ENCODE results near the gene PTPN14. TPM values are rescaled to one million over a fixed set of nuclear protein-coding genes. Genes with fewer than 3 reads are reported as not detected.
"Not testable (repeated sequence)": the region's sequence is repeated elsewhere in the genome, so short reads cannot be mapped to it uniquely, and the experiment has no call there.

The PTPN14 gene
- total RNA-seq, 1 experiment from 2014 or later, result 209 TPM

DNA sequence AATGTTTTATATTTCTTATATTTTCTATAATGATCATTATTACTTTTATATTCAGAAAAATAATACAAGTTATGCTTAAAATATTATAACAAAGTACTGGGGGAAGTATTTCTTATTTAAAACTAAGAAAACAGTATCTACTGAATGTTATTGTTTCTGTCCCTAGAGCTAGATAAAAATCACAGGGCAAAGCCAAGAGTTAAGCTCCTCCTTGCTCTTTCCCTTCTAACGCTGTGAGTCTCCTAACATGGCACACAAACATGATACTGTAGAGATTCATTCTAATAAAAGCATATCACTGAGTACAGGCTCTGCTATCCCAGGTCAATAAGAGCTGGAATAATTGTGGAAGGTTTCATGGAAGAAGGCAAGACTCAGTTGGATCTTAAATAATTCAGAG is 53.4 kb downstream of the PTPN14 start:
- ChIA-PET POLR2A (interaction anchor here (1.1 to 1.3 kb wide), 2 partner anchors 51 to 54 kb away, joined by 3 read pairs; partner anchors contain the start of gene PTPN14), CTCF (no interaction called here)
- ATAC-seq, result no peak
- no TSS peak for BruUV-seq (replicated peaks)
- intact Hi-C loops (cut with micrococcal nuclease; ENCODE audit: unreplicated experiment), result no loop called here
- Histone ChIP-seq H3K9me3 (ENCODE audit: control insufficient read depth, insufficient read depth, low read depth, low read length) (no peaks in the 10 kb centered on the region), H3K27me3 (ENCODE audit: control insufficient read depth, insufficient read depth, low read length) (no peaks in the 10 kb centered on the region), H3K4me3 (ENCODE audit: low read depth in 2 of 2, low read length in 2 of 2) (no peak overlapping the region), H3K36me3 (ENCODE audit: control insufficient read depth, insufficient read depth, low read length) (no peaks in the 10 kb centered on the region; the same call in 1 of the 2 replicates), H3K27ac (ENCODE audit: low read length) (peak overlapping the region; percentile 98), H3K4me1 (ENCODE audit: control insufficient read depth, insufficient read depth, low read length) (peaks cover 97% of the 10 kb centered on the region)
- no peak for DNase-seq (ENCODE audit: low read depth, low spot score)
- in situ Hi-C loops (cut with HindIII; ENCODE audit: low pct_unique_long_range_greater_than_20kb, low sequenced_read_pairs), result no loop called here
- TF ChIP-seq CTCF (IDR thresholded peaks at IDR 0.05) (no peak), REST (IDR thresholded peaks at IDR 0.05; ENCODE audit: insufficient read depth in 1 of 2, low read depth in 2 of 2, low read length in 1 of 2) (no peak), TCF7L2 (IDR thresholded peaks at IDR 0.05; ENCODE audit: low read depth, low read length) (no peak), SIN3A (IDR thresholded peaks at IDR 0.05; ENCODE audit: borderline replicate concordance, insufficient read depth, low read depth, low read length) (no peak)

GRCh38 chr1:214496126-214496525 is 55.3 kb downstream of the PTPN14 start:
- ChIA-PET CTCF (no interaction called here), POLR2A (interaction anchor here (0.6 to 1.4 kb wide), 3 partner anchors 11 to 45 kb away, joined by 3 to 10 read pairs (median 5); no protein-coding TSS in a partner anchor)
- Histone ChIP-seq H3K27ac (ENCODE audit: low read length) (peak overlapping the region; percentile 98), H3K4me3 (ENCODE audit: low read depth in 2 of 2, low read length in 2 of 2) (peak overlapping the region in 1 of 2 experiments; percentile 25; a peak in 2 of 4 replicates), H3K4me1 (ENCODE audit: control insufficient read depth, insufficient read depth, low read length) (peaks cover 99% of the 10 kb centered on the region), H3K36me3 (ENCODE audit: control insufficient read depth, insufficient read depth, low read length) (no peaks in the 10 kb centered on the region; the same call in 1 of the 2 replicates), H3K9me3 (ENCODE audit: control insufficient read depth, insufficient read depth, low read depth, low read length) (no peaks in the 10 kb centered on the region), H3K27me3 (ENCODE audit: control insufficient read depth, insufficient read depth, low read length) (no peaks in the 10 kb centered on the region)
- BruUV-seq (replicated peaks), result no TSS peak
- in situ Hi-C loops (cut with HindIII; ENCODE audit: low pct_unique_long_range_greater_than_20kb, low sequenced_read_pairs), result no loop called here
- no peak for TF ChIP-seq SIN3A (IDR thresholded peaks at IDR 0.05; ENCODE audit: borderline replicate concordance, insufficient read depth, low read depth, low read length)
- peak; percentile 69 for TF ChIP-seq POLR2AphosphoS5 (IDR thresholded peaks at IDR 0.05; ENCODE audit: low read depth, low read length)
- ATAC-seq (peak; percentile 84), DNase-seq (ENCODE audit: low read depth, low spot score) (no peak)
- intact Hi-C loops (cut with micrococcal nuclease; ENCODE audit: unreplicated experiment), result no loop called here

- TF ChIP-seq CTCF (IDR thresholded peaks at IDR 0.05) (no peak), POLR2AphosphoS5 (IDR thresholded peaks at IDR 0.05; ENCODE audit: low read depth, low read length) (peak; percentile 30; the same call in 1 of the 2 replicates), TCF7L2 (IDR thresholded peaks at IDR 0.05; ENCODE audit: low read depth, low read length) (no peak)
- peaks cover 95% of the 10 kb centered on the region for H3K4me1 ChIP-seq (ENCODE audit: control insufficient read depth, insufficient read depth, low read length)
- intact Hi-C loops (cut with micrococcal nuclease; ENCODE audit: unreplicated experiment) (no loop called here), in situ Hi-C loops (cut with HindIII; ENCODE audit: low pct_unique_long_range_greater_than_20kb, low sequenced_read_pairs) (no loop called here)
- no peaks in the 10 kb centered on the region for H3K27me3 ChIP-seq (ENCODE audit: control insufficient read depth, insufficient read depth, low read length)
- no peaks in the 10 kb centered on the region for H3K9me3 ChIP-seq (ENCODE audit: control insufficient read depth, insufficient read depth, low read depth, low read length)
- BruUV-seq (replicated peaks), result no TSS peak
- ATAC-seq (peak; percentile 39), DNase-seq (ENCODE audit: low read depth, low spot score) (no peak)
- CTCF ChIA-PET, result no interaction called here
- POLR2A ChIA-PET, result interaction anchor here (0.5 to 0.6 kb wide), 2 partner anchors 53 to 57 kb away, joined by 3 to 5 read pairs; partner anchors contain the start of gene PTPN14
- no peak overlapping the region for H3K4me3 ChIP-seq (ENCODE audit: low read depth in 2 of 2, low read length in 2 of 2)
- H3K36me3 ChIP-seq (ENCODE audit: control insufficient read depth, insufficient read depth, low read length), result no peaks in the 10 kb centered on the region; the same call in 1 of the 2 replicates
- H3K27ac ChIP-seq (ENCODE audit: low read length), result peak overlapping the region; percentile 98
These were observed 56.7 kb downstream of the PTPN14 start for GRCh38 chr1:214494706-214495105.

GRCh38 chr1:214494179-214494578 is 57.2 kb downstream of the PTPN14 start:
- BruUV-seq (replicated peaks); intact Hi-C loops (cut with micrococcal nuclease; ENCODE audit: unreplicated experiment); DNase-seq (ENCODE audit: low read depth, low spot score); H3K27me3 ChIP-seq (ENCODE audit: control insufficient read depth, insufficient read depth, low read length); H3K4me3 ChIP-seq (ENCODE audit: low read depth in 2 of 2, low read length in 2 of 2); CTCF ChIA-PET; in situ Hi-C loops (cut with HindIII; ENCODE audit: low pct_unique_long_range_greater_than_20kb, low sequenced_read_pairs); H3K9me3 ChIP-seq (ENCODE audit: control insufficient read depth, insufficient read depth, low read depth, low read length); H3K36me3 ChIP-seq (ENCODE audit: control insufficient read depth, insufficient read depth, low read length): not testable (repeated sequence)
- POLR2A ChIA-PET, result interaction anchor here (0.7 kb wide), 1 partner anchor 28 kb away, joined by 4 read pairs; no protein-coding TSS in a partner anchor
- peak overlapping the region; percentile 98 for H3K27ac ChIP-seq (ENCODE audit: low read length)
- H3K4me1 ChIP-seq (ENCODE audit: control insufficient read depth, insufficient read depth, low read length), result peaks cover 95% of the 10 kb centered on the region
- ATAC-seq, result 0 out of 2 replicates have a peak, but pooled peaks have one; percentile 5

All from Panc1 (cell line).